ENCODE measurements around the gene LYPD3. TPM values are rescaled to one million over a fixed set of nuclear protein-coding genes. Genes with fewer than 3 reads are reported as not detected.

Gene LYPD3
- total and polyA plus RNA-seq, 9 donors = 0.39 to 13.9 (median 0.86) TPM

DNA sequence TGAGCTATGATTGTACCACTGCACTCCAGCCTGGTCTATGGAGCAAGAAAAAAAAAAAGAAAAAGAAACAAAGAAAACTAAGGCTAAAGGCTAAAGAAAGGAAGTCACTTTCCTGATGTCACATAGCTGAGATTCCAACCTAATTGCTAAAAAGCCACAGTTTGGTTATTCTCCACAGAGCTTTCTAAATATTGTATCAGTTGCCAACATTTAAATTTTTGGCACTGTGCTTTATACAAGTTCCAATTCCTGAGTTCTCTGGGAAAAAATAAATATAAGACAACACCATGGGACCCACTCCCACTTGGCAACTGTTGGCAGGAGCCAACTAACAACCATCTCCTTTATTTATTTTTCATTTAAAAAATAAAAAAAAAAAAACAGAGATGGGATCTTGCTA lies 11.2 kb upstream of the LYPD3 start:
- peaks cover 4% of the 10 kb centered on the region for H3K36me3 ChIP-seq (ENCODE audit: control insufficient read depth, insufficient read depth, low read length)
- peaks cover 19% of the 10 kb centered on the region for H3K4me1 ChIP-seq (ENCODE audit: control insufficient read depth, insufficient read depth, low read length)
- H3K27me3 ChIP-seq (ENCODE audit: control insufficient read depth, insufficient read depth, low read length) = no peaks in the 10 kb centered on the region
- peak; percentile 40 for DNase-seq
- H3K9me3 ChIP-seq (replicated peaks; ENCODE audit: control insufficient read depth, low read depth, low read length) = no peaks in the 10 kb centered on the region
- H3K4me3 ChIP-seq (ENCODE audit: low read length) = no peak overlapping the region
- no peak overlapping the region for H3K27ac ChIP-seq (ENCODE audit: low read length)

DNA sequence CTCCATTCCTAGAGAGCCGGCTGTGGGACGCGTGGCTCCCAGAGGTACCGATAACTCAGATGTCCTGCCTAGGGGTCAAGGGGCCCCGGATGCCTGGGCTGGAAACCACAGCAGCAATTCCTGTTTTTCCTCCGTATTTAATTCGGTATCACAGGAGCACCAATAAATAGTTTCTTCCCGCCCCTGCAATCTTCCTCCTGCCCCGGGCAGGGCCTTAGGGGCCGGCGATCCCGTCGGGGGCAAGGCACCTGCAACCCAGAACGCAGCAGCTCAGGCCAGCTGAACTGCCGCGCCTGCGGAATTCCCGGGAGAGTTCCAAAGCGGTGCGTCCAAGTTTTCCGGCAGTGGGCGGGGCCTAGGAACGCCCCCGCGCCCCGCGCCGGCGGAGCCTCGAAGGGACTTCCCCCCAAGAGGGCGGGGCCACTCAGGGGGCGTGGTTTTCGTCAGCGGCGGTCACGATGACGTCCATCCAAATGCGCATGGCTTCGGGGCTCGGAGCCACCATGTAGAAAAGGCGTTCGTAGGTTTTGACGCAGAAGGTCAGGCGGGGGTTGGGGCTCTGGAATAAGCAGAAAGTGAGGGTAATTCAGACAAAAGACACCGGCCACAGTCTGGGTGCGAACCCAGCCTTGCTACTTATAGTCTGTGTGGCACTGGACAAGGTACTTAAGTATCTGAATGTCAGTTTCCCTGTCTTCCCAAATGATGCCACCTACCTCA lies 9.7 kb upstream of the LYPD3 start:
- DNase-seq = peak; percentile 96
- peak overlapping the region; percentile 86 for H3K27ac ChIP-seq (ENCODE audit: low read length)
- peaks cover 22% of the 10 kb centered on the region for H3K4me1 ChIP-seq (ENCODE audit: control insufficient read depth, insufficient read depth, low read length)
- no peaks in the 10 kb centered on the region for H3K27me3 ChIP-seq (ENCODE audit: control insufficient read depth, insufficient read depth, low read length)
- H3K9me3 ChIP-seq (replicated peaks; ENCODE audit: control insufficient read depth, low read depth, low read length) = no peaks in the 10 kb centered on the region
- 2% methylated on average over 43 of the region's 46 CpGs for WGBS (ENCODE audit: insufficient coverage)
- peak overlapping the region; percentile 34 for H3K4me3 ChIP-seq (ENCODE audit: low read length)
- H3K36me3 ChIP-seq (ENCODE audit: control insufficient read depth, insufficient read depth, low read length) = peaks cover 4% of the 10 kb centered on the region

DNA sequence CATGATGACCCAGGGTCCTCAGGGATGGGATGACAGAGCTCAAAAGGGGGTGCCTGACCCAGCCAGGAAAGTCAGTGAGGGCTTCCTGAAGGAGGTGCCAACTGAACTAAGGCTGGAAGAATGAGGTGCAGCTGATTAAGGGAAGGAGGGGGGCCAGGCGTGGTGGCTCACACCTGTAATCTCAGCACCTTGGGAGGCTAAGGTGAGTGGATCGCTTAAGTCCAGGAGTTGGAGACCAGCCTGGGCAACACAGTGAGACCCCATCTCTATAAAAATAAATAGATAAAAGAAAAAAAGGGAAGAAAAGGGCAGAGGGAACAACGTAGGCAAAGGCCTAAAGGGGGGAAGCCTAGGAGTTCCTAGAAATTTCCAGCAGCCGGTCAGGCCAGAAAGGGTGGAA lies 9.1 kb upstream of the LYPD3 start:
- Histone ChIP-seq H3K36me3 (ENCODE audit: control insufficient read depth, insufficient read depth, low read length) (peaks cover 4% of the 10 kb centered on the region), H3K4me3 (ENCODE audit: low read length) (no peak overlapping the region), H3K27ac (ENCODE audit: low read length) (peak overlapping the region; percentile 86), H3K27me3 (ENCODE audit: control insufficient read depth, insufficient read depth, low read length) (no peaks in the 10 kb centered on the region), H3K9me3 (replicated peaks; ENCODE audit: control insufficient read depth, low read depth, low read length) (no peaks in the 10 kb centered on the region), H3K4me1 (ENCODE audit: control insufficient read depth, insufficient read depth, low read length) (peaks cover 22% of the 10 kb centered on the region)
- no peak for DNase-seq
- no CpG with 5 or more reads among the region's 4 CpGs for WGBS (ENCODE audit: insufficient coverage)

DNA sequence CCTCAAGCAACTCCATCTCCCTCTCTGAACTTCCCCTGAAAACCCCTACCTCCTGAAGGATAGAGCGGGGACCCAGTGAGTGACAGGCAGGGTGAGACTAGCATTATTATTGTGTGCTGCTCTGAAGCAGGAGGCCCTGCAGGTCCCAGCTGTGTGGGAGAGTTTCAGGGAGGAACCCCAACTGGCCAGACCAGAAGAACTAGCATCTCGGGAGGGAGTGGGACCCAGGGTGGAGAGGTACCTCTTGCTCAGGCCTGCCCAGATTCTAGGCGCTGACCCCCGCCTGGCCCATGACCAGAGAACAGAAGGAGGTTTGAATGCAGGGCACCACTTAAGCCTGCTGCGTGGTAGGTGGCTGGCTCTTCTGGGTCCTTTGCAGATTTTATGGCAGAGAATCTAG lies 5.7 kb upstream of the LYPD3 start:
- no peak for DNase-seq
- no peak overlapping the region for H3K27ac ChIP-seq (ENCODE audit: low read length)
- H3K27me3 ChIP-seq (ENCODE audit: control insufficient read depth, insufficient read depth, low read length) = peaks cover 2% of the 10 kb centered on the region
- no peaks in the 10 kb centered on the region for H3K9me3 ChIP-seq (replicated peaks; ENCODE audit: control insufficient read depth, low read depth, low read length)
- no peaks in the 10 kb centered on the region for H3K36me3 ChIP-seq (ENCODE audit: control insufficient read depth, insufficient read depth, low read length)
- WGBS (ENCODE audit: insufficient coverage) = 62% methylated on average over 2 of the region's 5 CpGs
- no peak overlapping the region for H3K4me3 ChIP-seq (ENCODE audit: low read length)
- peaks cover 18% of the 10 kb centered on the region for H3K4me1 ChIP-seq (ENCODE audit: control insufficient read depth, insufficient read depth, low read length)

DNA sequence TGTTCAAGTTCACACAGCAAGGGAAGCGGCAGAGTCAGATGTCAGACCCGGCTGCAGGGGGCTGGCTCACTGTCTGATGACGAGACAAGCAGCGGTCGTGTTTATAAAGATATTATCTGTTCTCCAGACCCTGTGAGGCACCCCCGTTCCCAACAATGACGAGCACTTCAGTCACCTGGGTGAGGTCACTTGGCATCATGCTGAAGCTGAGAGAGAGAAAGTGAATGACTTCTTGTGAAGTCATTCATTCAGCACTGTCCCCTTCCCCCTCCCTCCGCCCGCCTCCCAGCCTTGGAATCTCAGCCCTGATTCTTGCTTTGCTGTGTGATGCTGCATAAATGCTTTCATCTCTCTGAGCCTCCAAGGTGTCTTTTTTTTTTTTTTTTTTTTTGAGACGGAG lies 4.9 kb upstream of the LYPD3 start:
- WGBS (ENCODE audit: insufficient coverage) = 28% methylated on average over 2 of the region's 10 CpGs

DNA sequence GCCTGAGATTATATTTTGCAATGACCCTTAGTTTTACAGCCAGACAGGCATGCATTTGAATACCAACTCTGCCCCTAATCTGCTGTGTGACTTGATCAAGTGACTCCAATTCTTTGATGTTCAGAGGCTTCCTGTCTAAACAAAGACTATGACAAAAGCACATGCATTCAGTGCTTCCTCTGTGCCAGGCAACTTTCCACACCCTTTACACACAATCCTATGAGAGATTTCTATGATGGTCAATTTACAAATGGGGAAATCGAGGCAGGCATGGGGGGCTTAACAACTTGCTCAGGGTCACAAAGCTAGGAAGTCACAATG lies 3.7 kb upstream of the LYPD3 start:
- Histone ChIP-seq H3K9me3 (replicated peaks; ENCODE audit: control insufficient read depth, low read depth, low read length) (no peaks in the 10 kb centered on the region), H3K27ac (ENCODE audit: low read length) (no peak overlapping the region)
- WGBS (ENCODE audit: insufficient coverage) = no CpG with 5 or more reads among the region's 1 CpG

More for the DNA sequence above, 4.9 kb upstream of the LYPD3 start:
- no peak overlapping the region for H3K27ac ChIP-seq (ENCODE audit: low read length)
- H3K9me3 ChIP-seq (replicated peaks; ENCODE audit: control insufficient read depth, low read depth, low read length) = no peaks in the 10 kb centered on the region
- H3K36me3 ChIP-seq (ENCODE audit: control insufficient read depth, insufficient read depth, low read length) = no peaks in the 10 kb centered on the region
- peaks cover 17% of the 10 kb centered on the region for H3K4me1 ChIP-seq (ENCODE audit: control insufficient read depth, insufficient read depth, low read length)
- H3K4me3 ChIP-seq (ENCODE audit: low read length) = no peak overlapping the region
- no peak for DNase-seq
- H3K27me3 ChIP-seq (ENCODE audit: control insufficient read depth, insufficient read depth, low read length) = peaks cover 10% of the 10 kb centered on the region

DNA sequence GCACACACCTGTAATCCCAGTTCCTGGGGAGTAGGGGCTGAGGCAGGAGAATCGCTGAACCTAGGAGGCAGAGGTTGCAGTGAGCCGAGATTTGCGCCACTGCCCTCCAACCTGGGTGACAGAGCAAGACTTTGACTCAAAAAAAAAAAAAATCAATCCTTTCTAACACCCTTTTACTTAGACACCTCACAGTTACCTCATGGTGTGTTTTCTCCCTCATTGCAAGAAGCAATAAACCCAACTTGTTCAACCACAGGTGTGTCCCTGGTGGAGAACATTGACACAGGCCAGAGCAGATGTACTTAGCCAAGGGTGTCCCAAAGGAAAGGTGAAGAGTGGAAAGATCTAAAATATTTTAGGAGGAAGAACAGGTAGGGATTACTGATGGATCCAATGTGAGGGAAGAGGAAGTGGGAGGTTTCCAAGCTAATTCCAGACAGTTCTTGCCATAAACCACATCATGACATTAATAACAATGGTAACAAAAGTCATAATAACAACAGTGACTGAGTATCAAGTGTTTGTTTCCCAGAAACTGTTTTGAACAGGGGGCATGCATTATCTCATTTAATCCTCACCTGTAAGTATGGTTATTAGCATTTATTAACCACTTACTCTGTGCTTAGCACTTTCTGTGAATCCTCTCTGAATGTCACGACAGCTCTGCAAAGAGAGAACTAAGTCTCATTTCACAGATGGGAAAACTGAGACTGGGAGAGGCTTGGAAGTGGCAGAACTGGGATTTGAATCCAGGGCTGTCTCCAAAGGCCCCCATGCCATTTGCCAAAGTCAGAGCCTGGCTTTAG lies 3.1 kb upstream of the LYPD3 start:
- Histone ChIP-seq H3K4me3 (ENCODE audit: low read length) (no peak overlapping the region), H3K4me1 (ENCODE audit: control insufficient read depth, insufficient read depth, low read length) (peaks cover 18% of the 10 kb centered on the region), H3K27me3 (ENCODE audit: control insufficient read depth, insufficient read depth, low read length) (peaks cover 17% of the 10 kb centered on the region), H3K9me3 (replicated peaks; ENCODE audit: control insufficient read depth, low read depth, low read length) (no peaks in the 10 kb centered on the region), H3K36me3 (ENCODE audit: control insufficient read depth, insufficient read depth, low read length) (no peaks in the 10 kb centered on the region), H3K27ac (ENCODE audit: low read length) (no peak overlapping the region)
- no peak for DNase-seq
- no CpG with 5 or more reads among the region's 4 CpGs for WGBS (ENCODE audit: insufficient coverage)

More for the DNA sequence above, 3.7 kb upstream of the LYPD3 start:
- Histone ChIP-seq H3K4me3 (ENCODE audit: low read length) (no peak overlapping the region), H3K4me1 (ENCODE audit: control insufficient read depth, insufficient read depth, low read length) (peaks cover 13% of the 10 kb centered on the region), H3K27me3 (ENCODE audit: control insufficient read depth, insufficient read depth, low read length) (peaks cover 15% of the 10 kb centered on the region), H3K36me3 (ENCODE audit: control insufficient read depth, insufficient read depth, low read length) (no peaks in the 10 kb centered on the region)
- no peak for DNase-seq

DNA sequence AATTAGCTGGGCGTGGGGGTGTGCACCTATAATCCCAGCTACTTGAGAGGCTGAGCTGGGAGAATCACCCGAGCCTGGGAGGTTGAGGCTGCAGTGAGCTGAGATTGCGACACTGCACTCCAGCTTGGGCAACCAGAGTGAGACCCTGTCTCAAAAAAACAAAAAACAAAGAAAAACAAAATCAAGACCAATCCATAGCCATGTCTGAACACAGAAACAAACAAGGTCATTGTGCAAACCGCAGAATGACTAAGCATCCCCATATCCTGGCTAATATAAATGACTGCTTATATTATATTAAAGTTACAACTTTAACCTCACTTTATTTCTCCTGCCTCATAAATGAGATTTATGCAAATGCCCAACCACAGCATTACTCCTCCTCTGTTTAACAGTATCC lies 2.3 kb upstream of the LYPD3 start:
- no peak overlapping the region for H3K4me3 ChIP-seq (ENCODE audit: low read length)
- no peak for DNase-seq
- H3K4me1 ChIP-seq (ENCODE audit: control insufficient read depth, insufficient read depth, low read length) = peaks cover 24% of the 10 kb centered on the region
- no peaks in the 10 kb centered on the region for H3K9me3 ChIP-seq (replicated peaks; ENCODE audit: control insufficient read depth, low read depth, low read length)
- H3K27me3 ChIP-seq (ENCODE audit: control insufficient read depth, insufficient read depth, low read length) = peaks cover 17% of the 10 kb centered on the region
- 92% methylated on average over 2 of the region's 4 CpGs for WGBS (ENCODE audit: insufficient coverage)
- no peaks in the 10 kb centered on the region for H3K36me3 ChIP-seq (ENCODE audit: control insufficient read depth, insufficient read depth, low read length)
- no peak overlapping the region for H3K27ac ChIP-seq (ENCODE audit: low read length)

DNA sequence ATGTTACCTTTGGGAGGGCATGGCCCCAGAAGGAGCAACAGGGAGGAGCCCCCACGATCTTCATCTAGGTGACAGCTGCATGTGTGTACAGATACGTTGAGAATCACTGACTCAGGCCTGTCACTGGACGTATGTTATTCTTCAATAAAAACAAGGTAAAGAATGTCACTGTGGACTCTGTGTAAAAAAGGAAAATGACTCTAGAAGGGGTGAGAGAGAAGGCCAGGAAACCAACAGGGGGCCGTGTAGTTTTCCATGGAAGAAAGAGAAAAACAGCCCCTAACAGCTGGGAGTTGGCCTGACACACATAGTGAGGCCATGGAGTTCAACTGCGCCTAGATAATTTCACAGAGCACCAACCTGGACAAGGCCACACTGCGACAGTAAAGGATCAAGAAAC lies 1.9 kb upstream of the LYPD3 start:
- no peak overlapping the region for H3K27ac ChIP-seq (ENCODE audit: low read length)
- WGBS (ENCODE audit: insufficient coverage) = 65% methylated on average over 6 of the region's 6 CpGs
- DNase-seq = no peak

DNA sequence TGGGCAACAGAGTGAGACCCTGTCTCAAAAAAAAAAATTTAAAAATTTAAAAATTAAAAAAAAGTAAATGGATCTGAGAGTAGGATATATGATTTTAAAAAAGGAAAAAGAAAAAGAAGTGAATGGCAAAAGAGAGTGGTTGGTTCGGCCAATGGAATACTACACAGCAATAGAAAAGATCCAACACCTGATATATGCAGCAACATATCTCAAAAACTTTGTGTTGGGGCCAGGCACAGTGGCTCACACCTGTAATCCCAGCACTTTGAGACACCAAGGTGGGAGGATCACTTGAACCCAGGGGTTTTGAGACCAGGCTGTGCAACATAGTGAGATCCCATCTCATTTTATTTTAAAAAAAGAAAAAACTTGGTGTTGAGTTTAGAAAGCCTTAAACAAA lies 1.4 kb upstream of the LYPD3 start:
- H3K27ac ChIP-seq (ENCODE audit: low read length) = no peak overlapping the region
- no peak overlapping the region for H3K4me3 ChIP-seq (ENCODE audit: low read length)
- H3K27me3 ChIP-seq (ENCODE audit: control insufficient read depth, insufficient read depth, low read length) = peaks cover 17% of the 10 kb centered on the region
- H3K9me3 ChIP-seq (replicated peaks; ENCODE audit: control insufficient read depth, low read depth, low read length) = no peaks in the 10 kb centered on the region
- whole genome bisulfite sequencing (ENCODE audit: insufficient coverage) = no CpG with 5 or more reads among the region's 1 CpG
- no peak for DNase-seq
- H3K36me3 ChIP-seq (ENCODE audit: control insufficient read depth, insufficient read depth, low read length) = no peaks in the 10 kb centered on the region
- H3K4me1 ChIP-seq (ENCODE audit: control insufficient read depth, insufficient read depth, low read length) = peaks cover 24% of the 10 kb centered on the region

More for the DNA sequence above, 1.9 kb upstream of the LYPD3 start:
- Histone ChIP-seq H3K27me3 (ENCODE audit: control insufficient read depth, insufficient read depth, low read length) (peaks cover 17% of the 10 kb centered on the region), H3K4me1 (ENCODE audit: control insufficient read depth, insufficient read depth, low read length) (peaks cover 24% of the 10 kb centered on the region), H3K36me3 (ENCODE audit: control insufficient read depth, insufficient read depth, low read length) (no peaks in the 10 kb centered on the region), H3K9me3 (replicated peaks; ENCODE audit: control insufficient read depth, low read depth, low read length) (no peaks in the 10 kb centered on the region), H3K4me3 (ENCODE audit: low read length) (no peak overlapping the region)

Measured in muscle of leg (tissue), 11 donors.